NCI-H510A (cell line): Measurements from ENCODE around the gene SLC1A3.
"Not testable (repeated sequence)": the region's sequence is repeated elsewhere in the genome, so short reads cannot be mapped to it uniquely, and the experiment has no call there.

Experiments used
- DNase-seq: peaks from one replicate; lab custom pipeline; 2025; lab: John Stamatoyannopoulos, UW

Gene SLC1A3

DNA sequence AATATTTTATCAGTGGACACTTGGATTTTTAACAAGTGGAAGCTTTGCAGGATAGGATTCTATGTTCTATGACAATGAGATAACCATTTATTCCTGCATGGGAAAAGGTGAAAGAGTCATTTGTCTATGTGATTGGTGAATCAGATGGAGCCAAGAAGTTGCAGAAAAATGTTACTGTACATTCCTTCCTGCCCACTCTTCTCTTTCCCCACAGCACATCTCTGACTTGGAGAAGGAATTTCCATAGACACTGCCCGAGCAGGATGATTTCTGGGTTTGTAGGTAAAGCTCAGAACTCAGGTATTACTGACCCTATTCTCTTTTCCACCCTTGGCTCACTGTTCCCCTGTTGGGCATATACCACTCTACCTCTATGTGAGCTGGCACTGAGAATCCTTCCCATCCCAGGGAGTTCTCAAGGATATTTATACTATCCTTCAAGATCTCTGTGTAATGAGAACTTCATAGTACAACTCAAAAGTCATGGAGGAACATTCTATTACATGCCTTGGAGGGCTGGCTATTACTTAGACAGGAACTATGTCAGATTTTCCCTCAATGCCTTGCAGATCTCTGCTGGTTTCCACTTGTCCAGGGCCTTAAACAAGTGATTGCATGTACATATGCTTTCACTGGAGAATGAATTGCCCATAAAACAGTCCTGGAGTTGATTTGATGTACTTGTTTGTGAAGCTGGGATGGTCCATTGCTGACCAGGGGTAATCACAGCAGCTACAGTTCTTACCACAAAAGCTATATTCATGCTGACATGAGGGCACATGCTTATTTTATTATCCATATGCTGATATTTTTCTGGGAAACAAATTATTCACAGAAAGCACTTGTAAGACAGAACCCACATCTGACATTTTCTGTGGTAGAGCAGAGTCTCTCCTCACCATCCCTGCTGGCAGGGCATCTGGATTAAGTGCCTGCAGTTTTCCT is 24.1 kb downstream of the SLC1A3 start:
- no peak for DNase-seq

DNA sequence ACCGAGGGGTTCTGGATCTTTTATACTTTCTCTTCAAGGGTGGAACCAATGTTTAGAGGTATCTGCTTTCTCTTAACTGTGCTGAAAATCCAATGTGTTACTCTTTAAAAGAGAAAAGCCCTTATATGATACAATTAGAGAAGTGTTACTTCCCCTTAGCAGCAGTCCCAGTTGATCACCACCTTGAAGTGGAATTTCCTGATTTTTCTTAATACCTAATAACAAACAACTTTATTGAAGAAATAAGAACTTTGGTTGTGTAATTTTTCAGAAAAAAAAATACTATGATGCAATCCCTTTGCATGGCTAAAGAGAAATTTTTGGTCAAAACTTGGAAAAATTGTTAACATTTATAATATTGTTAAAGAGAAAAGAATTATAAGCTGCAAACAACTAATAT is 24.7 kb downstream of the SLC1A3 start:
- no peak for DNase-seq

DNA sequence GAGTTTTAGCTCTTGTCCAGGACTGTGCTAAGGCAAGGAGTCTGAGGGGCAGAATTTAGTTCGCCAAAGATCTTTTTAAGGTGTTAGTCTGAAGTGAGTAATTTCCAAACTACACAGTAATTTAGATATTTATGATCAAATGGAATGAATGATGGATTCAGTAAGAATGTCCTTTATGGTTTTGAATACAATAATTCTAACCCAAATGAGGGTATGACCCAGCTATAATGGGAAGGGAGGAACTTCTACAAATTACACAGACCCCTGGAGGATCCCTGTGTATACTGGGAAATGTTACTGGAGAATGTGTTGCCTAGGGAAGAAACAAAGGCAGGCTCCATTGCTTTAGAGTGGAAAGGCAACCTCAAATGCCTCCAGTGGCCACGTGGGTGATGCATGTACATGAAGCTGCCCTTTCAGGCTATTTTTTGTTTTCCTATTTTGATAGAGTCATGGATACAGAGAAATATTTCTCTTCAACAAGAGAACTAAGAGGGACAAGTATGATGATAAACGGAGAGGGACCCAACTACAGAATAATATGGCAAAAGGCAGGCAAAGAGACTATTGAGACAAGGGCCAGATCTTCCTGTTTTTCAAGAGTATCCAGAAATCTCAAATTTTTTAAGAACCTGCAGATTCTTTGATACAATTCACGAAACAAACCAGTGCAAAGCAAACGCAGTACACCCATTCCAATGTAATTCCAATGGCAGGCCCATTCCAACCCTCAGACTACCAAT is 25.4 kb downstream of the SLC1A3 start:
- no peak for DNase-seq

DNA sequence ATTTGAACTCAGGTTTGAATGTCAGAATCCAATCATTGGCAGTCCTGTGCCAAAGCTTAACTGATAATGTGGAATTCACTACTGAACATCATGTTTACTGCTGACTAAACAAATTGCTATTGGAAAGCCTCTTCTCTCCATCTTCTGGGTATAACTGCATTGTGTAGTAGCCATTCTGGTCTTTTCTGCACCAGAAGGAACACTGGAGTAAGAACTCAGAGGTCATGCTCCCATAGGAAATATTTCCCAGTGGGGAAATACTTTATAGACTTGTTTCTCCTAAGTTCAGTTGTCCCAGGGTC is 25.9 kb downstream of the SLC1A3 start:
- DNase-seq = no peak

DNA sequence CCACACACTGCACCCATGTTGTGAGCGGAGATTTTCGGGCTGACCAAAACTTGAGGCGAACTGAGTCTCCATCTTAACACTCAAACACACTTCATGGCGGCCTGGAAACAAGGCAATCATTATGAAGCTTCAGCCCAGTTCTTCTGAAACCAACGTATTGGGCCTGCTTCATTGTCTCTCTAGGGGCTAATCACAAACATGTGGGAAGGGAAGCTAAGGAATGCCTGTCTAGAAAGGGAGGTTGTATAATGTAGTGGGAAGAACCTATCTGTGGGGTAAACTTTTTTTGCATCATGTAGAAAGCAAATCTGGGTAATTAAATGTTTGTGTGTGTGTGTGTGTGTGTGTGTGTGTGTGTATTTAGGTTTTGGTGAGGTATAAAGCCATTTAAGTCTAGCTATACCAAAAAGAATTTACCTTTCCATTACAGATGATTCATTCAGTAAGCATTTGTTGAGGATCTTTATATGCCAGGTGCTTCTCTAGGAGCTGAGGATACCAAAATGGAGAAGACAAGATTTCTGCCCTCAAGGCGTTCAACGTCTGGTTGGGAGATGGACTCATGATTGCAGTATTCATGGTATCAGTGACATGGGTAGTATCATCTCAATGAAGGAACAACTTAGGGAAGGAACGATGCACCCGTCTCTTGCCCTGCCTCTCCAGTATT is 29.4 kb downstream of the SLC1A3 start:
- DNase-seq = no peak

DNA sequence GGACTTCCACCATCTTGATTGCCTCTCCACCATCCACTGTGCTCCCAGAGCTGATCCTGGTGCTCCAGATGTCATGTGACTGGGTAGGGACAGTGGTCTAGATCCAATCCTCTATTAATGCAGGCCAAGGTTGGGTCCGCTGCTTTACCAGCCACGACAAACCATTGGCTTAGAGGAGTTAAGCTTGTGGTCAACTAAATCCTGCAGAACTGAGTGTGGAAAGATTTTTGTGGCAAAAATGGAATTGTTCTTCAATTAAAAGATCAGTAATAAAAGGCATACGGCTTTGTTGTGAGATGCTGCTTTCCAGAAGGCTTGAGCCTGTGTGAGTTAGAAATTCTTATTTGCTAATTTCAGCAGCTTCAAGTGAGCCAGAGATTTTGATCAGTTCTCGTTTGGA is 30.7 kb downstream of the SLC1A3 start:
- no peak for DNase-seq

DNA sequence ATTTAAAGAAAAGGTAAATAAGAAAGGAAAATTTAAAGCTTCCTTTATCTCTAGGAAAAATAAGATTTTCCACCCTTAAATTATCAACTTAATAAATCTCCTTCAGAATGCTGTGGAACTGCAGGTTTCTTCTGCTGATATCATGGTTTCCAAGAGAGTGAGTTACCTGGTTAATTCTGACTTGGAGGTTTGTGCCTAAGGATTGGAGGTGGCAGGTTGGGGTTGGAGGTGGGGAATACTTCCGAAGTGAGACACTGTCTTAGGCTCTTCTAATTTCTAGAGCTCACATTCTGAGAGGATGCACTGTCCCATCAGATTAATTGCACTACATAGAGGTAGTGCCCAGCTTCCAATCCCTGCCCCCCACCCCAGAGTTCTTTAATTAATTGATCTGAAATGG is 31.1 kb downstream of the SLC1A3 start:
- no peak for DNase-seq

DNA sequence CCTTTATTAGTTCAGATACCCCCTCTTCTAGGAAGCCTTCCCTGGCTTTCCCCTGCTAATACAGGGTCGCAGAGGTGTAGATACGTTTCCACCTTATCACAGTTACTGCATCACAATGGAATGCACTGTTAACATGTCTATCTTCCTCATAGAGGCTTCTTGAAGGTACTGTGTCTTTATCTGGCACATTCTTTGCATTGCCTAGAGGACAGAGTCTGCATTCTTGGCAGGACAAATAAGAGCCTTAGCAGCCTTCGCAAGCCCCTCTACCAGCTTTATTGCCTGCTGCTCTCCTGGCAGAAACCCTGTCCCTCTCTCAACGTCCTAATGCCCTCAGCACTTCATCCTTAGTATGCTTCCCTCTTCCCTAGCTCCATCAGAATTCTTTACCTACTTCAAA is 31.6 kb downstream of the SLC1A3 start:
- no peak for DNase-seq

DNA sequence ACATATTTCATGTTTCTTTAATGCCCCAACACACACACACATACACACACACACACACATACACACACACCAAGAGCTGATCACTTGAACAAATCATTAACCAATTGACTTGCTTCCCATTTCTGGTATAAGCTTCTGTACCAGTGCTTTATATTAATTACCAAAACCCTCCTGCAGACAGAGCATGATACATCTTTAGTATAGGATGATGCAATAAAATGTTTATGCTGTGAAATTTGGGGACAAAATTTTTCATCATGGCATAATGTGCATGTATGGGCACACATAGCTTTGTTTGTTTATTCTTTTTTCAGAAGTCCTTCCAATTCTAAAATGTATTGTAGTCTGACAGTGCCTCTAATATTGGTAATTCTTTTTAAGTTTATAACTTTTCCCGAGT is 34.5 kb downstream of the SLC1A3 start:
- no peak for DNase-seq

DNA sequence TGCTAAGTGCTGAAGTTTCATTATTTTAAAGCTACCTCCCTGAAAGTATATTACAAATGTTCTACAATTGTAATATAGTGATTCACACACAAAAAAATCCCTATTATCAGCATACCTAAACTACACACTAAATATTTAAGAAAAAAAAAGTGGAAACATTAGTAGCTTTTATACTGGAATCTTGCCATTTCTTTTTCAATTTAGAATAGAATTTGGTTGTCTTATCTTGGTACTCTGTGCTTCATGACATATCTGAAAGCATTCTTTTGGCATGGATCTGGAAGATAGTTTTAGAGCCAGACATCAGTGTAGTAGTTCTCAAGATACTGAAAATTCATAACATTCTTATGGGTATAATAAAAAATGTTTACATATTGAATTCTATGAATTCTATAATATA is 35.0 kb downstream of the SLC1A3 start:
- no peak for DNase-seq

DNA sequence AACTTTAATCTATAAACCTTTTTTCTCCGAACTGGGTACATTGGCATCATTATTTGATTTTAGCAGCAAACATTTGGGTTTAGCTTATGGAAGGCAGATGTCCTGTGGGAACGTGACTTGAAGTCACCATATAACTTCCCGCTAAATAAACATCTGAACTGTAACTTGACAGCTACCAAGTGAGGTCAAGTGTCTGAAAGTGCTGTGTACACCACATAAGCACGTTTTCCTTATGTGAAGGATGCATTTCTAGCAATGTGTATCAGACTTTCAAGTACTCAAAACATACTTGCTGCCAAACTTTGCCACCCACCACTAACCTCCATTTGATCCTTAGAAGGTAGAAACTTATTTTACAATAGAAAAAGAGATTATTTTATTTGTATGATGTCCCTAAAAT is 35.7 kb downstream of the SLC1A3 start:
- no peak for DNase-seq

DNA sequence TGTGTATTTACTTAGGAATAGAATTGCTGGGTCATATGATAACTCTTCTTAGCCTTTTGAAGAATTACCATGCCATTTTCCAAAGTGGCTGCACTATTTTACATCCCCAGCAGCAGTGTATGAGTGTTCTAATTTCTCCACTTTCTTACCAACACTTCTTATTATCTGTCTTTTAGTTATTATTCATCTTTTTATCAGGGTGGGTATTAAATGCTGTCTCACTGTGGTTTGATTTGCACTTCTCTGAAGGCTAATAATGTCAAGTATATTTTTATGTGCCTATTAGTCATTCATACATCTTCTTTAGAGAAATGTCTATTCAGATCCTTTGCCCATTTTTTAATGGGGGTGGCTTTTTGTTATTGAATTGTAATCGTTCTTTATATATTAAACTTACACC is 36.8 kb downstream of the SLC1A3 start:
- no peak for DNase-seq

DNA sequence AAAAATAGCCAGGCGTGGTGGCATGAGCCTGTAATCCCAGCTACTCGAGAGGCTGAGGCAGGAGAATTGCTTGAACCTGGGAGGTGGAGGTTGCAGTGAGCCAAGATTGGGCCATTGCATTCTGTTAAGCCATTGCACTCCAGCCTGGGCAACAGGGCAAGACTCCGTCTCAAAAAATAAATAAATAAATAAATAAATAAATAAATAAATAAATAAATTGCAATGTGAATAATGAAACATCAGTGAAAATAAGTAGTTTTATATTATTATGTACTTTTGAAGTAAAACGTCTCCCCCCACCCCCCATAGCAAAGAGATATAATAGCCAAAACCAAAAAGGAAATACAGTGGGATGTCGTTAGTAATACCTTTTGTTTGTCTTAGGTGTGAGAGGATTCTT is 37.4 kb downstream of the SLC1A3 start:
- not testable (repeated sequence) for DNase-seq

DNA sequence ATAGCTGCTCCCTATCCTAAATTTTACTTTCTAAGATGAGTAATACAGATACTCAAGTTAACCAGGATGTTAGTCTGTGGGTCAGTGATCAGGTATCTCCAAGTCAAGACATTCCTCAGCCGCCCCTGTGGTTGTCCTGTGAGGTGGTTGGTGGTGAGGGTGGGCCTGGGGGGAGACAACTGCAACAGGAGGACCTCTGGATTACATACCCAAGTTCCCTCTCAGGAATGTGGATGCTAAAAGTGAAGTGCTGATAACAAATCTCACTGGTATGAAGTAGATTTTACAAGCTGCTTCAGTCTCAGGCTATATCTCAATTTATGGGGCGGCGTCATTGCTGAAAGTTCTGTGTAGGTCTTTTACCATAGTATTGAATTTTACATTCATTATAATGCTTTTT is 38.3 kb downstream of the SLC1A3 start:
- no peak for DNase-seq

DNA sequence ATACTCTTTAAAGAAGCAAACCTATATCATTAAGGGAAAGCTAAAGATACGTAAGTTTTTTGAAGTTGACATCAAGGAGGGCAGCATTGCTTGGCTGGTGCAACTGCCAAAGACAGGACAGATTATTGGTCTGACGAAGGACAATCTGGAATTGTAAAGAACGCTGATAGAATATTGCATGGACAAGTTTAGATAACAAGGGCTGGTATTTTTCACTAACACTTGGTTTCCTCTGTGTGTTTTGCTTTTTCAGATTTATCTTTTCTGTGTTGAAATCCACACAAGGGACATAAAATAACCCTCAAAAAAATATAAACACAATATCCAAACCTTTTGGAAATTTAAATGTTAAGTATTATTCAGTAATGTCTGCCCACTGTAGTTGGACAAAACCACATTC is 39.7 kb downstream of the SLC1A3 start:
- DNase-seq = no peak

DNA sequence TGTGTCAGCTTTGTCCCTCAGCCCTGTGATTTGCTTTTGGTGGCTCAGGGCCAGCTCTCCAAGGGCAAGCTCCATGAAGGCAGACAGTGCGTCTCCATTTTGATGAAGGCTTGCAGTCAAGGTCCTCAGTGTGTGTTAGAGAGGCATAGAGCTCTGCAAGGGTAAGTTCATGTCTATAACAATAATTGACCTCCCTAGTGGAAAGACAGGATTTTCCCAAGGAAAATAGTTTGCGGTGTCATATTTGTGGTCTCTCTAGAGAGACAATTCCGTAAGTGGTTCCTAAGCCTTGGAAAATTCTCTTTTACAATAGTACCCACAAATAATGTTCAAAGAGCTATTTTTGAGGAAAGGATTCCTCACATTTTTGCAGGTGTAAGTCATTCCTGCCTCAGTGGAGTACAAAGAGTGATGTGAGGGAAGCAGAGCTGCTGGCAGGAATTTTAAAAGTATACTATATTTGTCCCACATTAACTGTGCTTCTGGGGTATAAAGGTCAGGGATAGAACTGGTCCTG is 40.2 kb downstream of the SLC1A3 start:
- DNase-seq = no peak

DNA sequence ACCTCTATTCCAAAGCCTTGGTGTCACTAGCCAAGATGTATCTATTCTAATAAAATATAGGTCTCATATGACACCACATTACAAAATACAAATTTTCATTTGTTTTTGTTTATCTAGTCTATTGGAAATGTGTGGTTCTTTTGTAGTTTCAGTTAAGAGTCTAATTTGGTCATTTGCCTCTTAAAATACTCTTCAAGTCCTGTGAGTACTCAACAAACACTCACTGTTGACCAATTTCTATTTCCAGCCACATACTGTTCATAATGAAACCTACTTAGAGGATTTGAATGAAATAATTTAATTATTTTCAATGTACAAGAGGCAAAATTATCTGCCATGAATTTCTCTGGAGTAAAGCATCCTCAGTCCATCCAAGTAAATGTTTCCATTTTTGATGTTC is 40.6 kb downstream of the SLC1A3 start:
- no peak for DNase-seq

DNA sequence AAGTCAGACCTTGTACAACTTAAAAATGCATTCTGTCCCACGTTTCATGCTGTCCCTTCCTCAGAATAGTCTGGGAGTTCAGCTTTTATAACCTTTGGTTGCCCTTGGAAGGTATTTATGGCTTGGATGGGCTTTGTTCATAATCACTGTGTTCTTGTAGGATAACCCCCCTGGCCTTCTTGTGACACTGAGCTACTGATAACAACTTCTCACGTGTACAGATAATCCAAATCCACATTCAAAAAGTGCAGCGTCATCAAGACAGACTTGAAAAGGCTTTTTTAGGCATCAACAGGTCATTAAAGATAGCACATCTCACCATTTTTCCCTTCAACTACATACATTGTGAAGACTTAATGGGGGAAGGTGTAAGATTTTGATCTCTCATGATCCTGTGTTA is 42.0 kb downstream of the SLC1A3 start:
- no peak for DNase-seq

DNA sequence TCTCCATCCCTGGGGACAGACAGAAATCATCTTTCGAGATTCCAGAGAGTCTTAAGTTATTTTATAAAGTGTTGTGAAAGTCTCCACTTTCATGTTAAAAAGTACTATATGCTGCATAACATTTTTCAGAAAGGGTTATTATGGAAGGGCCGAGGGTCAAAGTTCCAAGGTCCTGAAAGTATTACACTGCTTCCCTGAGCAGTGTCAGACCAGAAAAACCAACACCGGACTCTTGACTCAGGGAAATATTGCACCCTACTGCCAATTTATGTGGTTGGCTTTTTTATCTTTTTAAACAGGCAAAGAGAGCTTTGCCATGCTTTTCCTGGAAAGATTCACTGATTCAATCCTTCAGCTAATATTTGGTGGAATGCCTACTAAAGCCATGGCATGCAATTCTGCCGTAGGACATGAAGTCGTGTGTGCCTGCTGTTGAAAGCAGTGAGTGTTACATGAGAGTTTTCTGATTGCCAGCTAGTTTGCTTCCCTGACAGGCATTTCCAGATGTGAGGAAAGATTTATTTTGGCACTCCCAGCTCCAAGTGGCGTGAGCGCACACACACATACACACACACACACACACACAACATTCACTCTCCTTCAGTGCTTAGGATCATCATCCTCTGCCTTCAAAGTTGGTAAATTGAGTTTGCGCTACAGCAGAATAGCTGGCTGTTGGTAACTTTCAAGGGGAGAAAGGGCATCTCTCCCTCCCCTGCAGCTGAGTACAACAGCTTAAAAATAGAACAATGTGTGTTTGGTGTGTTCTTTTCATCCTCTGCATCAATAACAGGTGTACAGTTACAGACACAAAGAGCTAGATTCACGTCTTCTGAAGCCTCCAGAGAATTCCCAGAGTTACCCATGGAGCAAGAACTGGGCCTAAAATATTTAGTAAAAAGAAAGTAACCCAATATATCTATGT is 45.6 kb downstream of the SLC1A3 start:
- DNase-seq = no peak

DNA sequence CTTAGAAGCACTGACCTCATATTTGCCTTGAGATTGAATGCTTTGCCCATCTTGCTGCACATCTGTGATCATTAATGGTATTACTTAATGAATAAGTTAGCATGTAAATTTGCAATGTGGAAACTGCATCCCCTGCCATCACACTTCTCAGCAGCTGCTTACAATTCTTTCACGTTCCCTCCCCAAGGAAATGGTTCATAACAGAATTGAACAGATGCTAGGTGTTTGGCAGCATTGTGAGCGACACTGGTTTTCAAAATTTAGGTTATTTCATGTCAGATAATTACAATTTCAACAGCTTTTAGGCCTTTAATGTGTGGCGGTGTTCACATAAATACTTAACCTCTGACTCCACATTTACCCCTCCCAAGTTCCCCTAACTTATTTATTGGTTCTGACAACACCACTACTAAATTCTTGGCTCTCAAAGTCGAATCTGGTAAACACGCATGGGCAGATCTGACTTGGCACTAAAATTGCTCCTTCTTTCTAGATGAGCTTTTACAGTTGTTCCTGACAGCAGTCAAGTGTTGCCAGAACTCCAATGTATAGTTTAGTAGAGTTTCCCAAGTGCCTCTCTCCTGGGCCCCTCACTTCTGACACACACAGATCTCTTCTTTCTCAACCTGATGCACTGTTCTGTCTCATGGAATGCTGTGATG is 46.8 kb downstream of the SLC1A3 start:
- DNase-seq = no peak

DNA sequence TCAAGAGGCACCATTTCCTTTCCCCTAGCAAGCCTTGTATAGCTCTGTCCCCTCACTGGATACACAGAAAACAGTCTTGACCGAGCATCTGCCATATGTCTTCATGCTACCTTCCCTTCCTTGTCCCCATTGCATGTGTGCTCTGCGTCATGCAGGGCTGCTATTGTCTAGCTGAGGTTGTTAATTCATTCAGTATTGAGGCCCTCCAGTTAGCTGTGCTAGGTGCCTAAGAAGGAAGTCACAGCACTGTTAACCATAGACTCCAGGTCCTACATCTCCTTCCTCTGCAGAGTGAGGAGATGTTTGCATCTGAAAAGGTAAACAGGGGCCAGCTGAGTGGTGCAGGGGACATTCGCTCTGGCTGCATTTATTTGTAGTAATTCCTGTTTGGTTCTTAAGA is 48.2 kb downstream of the SLC1A3 start:
- DNase-seq = no peak
